BE2C (cell line): ENCODE results near the gene COX6B2.

ENCODE experiments used
- DNase-seq: peaks from one replicate; pipeline ENCODE4 v3.0.0-alpha.2; 2020
- H3K27me3 ChIP-seq: fragments of 250-450 bp; sonication (Bioruptor Pico); 2 replicates; pipeline ENCODE4 v1.5.1; 2020; ENCODE audit warnings: mild to moderate bottlenecking
- H3K36me3 ChIP-seq: fragments of 250-450 bp; sonication (Bioruptor Pico); 2 replicates; pipeline ENCODE4 v1.5.1; 2020; ENCODE audit warnings: mild to moderate bottlenecking
- H3K4me1 ChIP-seq: fragments of 250-450 bp; sonication (Bioruptor Pico); 2 replicates; pipeline ENCODE4 v1.5.1; 2020
- H3K4me3 ChIP-seq: 2 replicates; pipeline ENCODE4 v1.5.1; 2011; ENCODE audit warnings: low read depth, low read length
- H3K9me3 ChIP-seq: fragments of 250-450 bp; sonication (Bioruptor Pico); 2 replicates; pipeline ENCODE4 v1.5.1; 2020
- CTCF ChIP-seq: IDR thresholded peaks from 2 replicates; pipeline ENCODE4 v1.5.1; 2012; ENCODE audit warnings: mild to moderate bottlenecking, low read depth, low read length

The COX6B2 gene

GRCh38 chr19:55345101-55345817 lies 9.3 kb downstream of the COX6B2 start:
- no peak for DNase-seq
- Histone ChIP-seq H3K4me3 (no peak overlapping the region), H3K4me1 (peaks cover 4% of the 10 kb centered on the region), H3K36me3 (peaks cover 9% of the 10 kb centered on the region; the same call in 1 of the 2 replicates), H3K27me3 (no peaks in the 10 kb centered on the region), H3K9me3 (no peaks in the 10 kb centered on the region)
- no peak for TF ChIP-seq CTCF

- no peak overlapping the region for H3K4me3 ChIP-seq
- TF ChIP-seq CTCF: peak; percentile 25
- H3K27me3 ChIP-seq: no peaks in the 10 kb centered on the region
- peaks cover 9% of the 10 kb centered on the region; the same call in 1 of the 2 replicates for H3K36me3 ChIP-seq
- H3K4me1 ChIP-seq: peaks cover 4% of the 10 kb centered on the region
- no peaks in the 10 kb centered on the region for H3K9me3 ChIP-seq
- peak; percentile 66 for DNase-seq
Measured at GRCh38 chr19:55344444-55344843, 10.1 kb downstream of the COX6B2 start.

- Histone ChIP-seq H3K4me3 (peak overlapping the region; percentile 19), H3K36me3 (peaks cover 9% of the 10 kb centered on the region; the same call in 1 of the 2 replicates), H3K4me1 (peaks cover 4% of the 10 kb centered on the region)
Measured at GRCh38 chr19:55341595-55342531, 12.7 kb downstream of the COX6B2 start.

GRCh38 chr19:55341171-55341588 lies 13.3 kb downstream of the COX6B2 start:
- Histone ChIP-seq H3K4me1 (peaks cover 4% of the 10 kb centered on the region), H3K36me3 (peaks cover 9% of the 10 kb centered on the region; the same call in 1 of the 2 replicates), H3K9me3 (no peaks in the 10 kb centered on the region), H3K4me3 (peak overlapping the region; percentile 77), H3K27me3 (no peaks in the 10 kb centered on the region)
- peak; percentile 83 for DNase-seq
- TF ChIP-seq CTCF: no peak

More at GRCh38 chr19:55341595-55342531, 12.7 kb downstream of the COX6B2 start:
- DNase-seq: no peak
- no peak for TF ChIP-seq CTCF
- Histone ChIP-seq H3K9me3 (no peaks in the 10 kb centered on the region), H3K27me3 (no peaks in the 10 kb centered on the region)

- peak; percentile 19 for TF ChIP-seq CTCF
- H3K4me1 ChIP-seq: peaks cover 4% of the 10 kb centered on the region
- H3K4me3 ChIP-seq: peak overlapping the region; percentile 77
- peak; percentile 51 for DNase-seq
- peaks cover 9% of the 10 kb centered on the region; the same call in 1 of the 2 replicates for H3K36me3 ChIP-seq
- no peaks in the 10 kb centered on the region for H3K9me3 ChIP-seq
- H3K27me3 ChIP-seq: no peaks in the 10 kb centered on the region
Measured at GRCh38 chr19:55340784-55341147, 13.8 kb downstream of the COX6B2 start.
